IMR-90 (cell line): Measurements from ENCODE around the gene TNS3. TPM values are rescaled to one million over a fixed set of nuclear protein-coding genes. Genes with fewer than 3 reads are reported as not detected.

Experiments used
- ATAC-seq: fragments of 200-7000 bp; cut with Tn5 transposase; 2 replicates; pipeline ENCODE4 v1.9.1; 2020; ENCODE audit warnings: low read depth, mild to moderate bottlenecking, moderate library complexity
- BruUV-seq: library from RNA; stranded (reverse); fragments of 400-500 nt; replicated peaks from 2 replicates; lab custom pipeline; 2021; lab: Mats Ljungman, UMichigan
- CTCF ChIA-PET: fragments of 300-600 bp; formaldehyde crosslinking; extraction: SDS; loops from one replicate; lab custom pipeline; 2021; ENCODE audit warnings: antibody characterized with exemption; lab: Yijun Ruan, JAX
- POLR2A ChIA-PET: fragments of 300-600 bp; sonication (Branson Sonifier 250); formaldehyde crosslinking; loops from one replicate; lab custom pipeline; 2022; ENCODE audit warnings: antibody characterized with exemption; ENCODE audit not compliant: unreplicated experiment; lab: Charles Lee
- DNase-seq: peaks from one replicate; pipeline ENCODE4 v3.0.0; 2013
- H2AFZ ChIP-seq: replicated peaks from 2 replicates; pipeline ENCODE3; 2013; ENCODE audit warnings: low read length, mild to moderate bottlenecking; ENCODE audit not compliant: poor library complexity
- H2AK5ac ChIP-seq: 2 replicates; pipeline ENCODE4 v1.6.1; 2013; ENCODE audit warnings: low read depth, low read length, inconsistent platforms
- H2AK9ac ChIP-seq: replicated peaks from 2 replicates; pipeline ENCODE3; 2013; ENCODE audit warnings: mild to moderate bottlenecking, low read depth, low read length, moderate library complexity; ENCODE audit not compliant: poor library complexity
- H2BK120ac ChIP-seq: 2 replicates; pipeline ENCODE4 v1.6.1; 2013; ENCODE audit warnings: low read depth, low read length, inconsistent platforms
- H2BK15ac ChIP-seq: 3 replicates; pipeline ENCODE4 v1.6.1; 2013; ENCODE audit warnings: low read depth, low read length, inconsistent platforms
- H2BK20ac ChIP-seq: 2 replicates; pipeline ENCODE4 v1.6.1; 2013; ENCODE audit warnings: low read depth, mild to moderate bottlenecking, inconsistent platforms, low read length, moderate library complexity
- H2BK5ac ChIP-seq: 2 replicates; pipeline ENCODE4 v1.6.1; 2013; ENCODE audit warnings: mild to moderate bottlenecking, low read depth, low read length, inconsistent platforms; ENCODE audit not compliant: poor library complexity, severe bottlenecking
- H3K14ac ChIP-seq: replicated peaks from 2 replicates; pipeline ENCODE4 v1.6.1; 2013; ENCODE audit warnings: low read depth, low read length, inconsistent platforms
- H3K18ac ChIP-seq: 2 replicates; pipeline ENCODE4 v1.6.1; 2013; ENCODE audit warnings: low read depth, low read length, control low read depth
- H3K23ac ChIP-seq: 2 replicates; pipeline ENCODE4 v1.6.1; 2013; ENCODE audit warnings: low read depth, low read length, inconsistent platforms
- H3K27ac ChIP-seq: 2 replicates; pipeline ENCODE4 v1.5.1; 2013; ENCODE audit warnings: mild to moderate bottlenecking, control low read depth, low read length; ENCODE audit not compliant: insufficient read depth
- H3K27me3 ChIP-seq: 2 replicates; pipeline ENCODE4 v1.6.1; 2013; ENCODE audit warnings: low read length; ENCODE audit not compliant: control insufficient read depth, insufficient read depth
- H3K36me3 ChIP-seq: 2 replicates; pipeline ENCODE4 v1.6.1; 2013; ENCODE audit warnings: low read length, mixed read lengths; ENCODE audit not compliant: control insufficient read depth, insufficient read depth
- H3K4ac ChIP-seq: 2 replicates; pipeline ENCODE4 v1.6.1; 2013; ENCODE audit warnings: low read depth, low read length, inconsistent platforms
- H3K4me1 ChIP-seq: 2 replicates; pipeline ENCODE4 v1.6.1; 2013; ENCODE audit warnings: low read length, mixed read lengths; ENCODE audit not compliant: control insufficient read depth, insufficient read depth
- H3K4me2 ChIP-seq: 2 replicates; pipeline ENCODE4 v1.6.1; 2013; ENCODE audit warnings: low read depth, mild to moderate bottlenecking, control low read depth, low read length, moderate library complexity
- H3K4me3 ChIP-seq: 2 replicates; pipeline ENCODE4 v1.5.1; 2013; ENCODE audit warnings: low read depth, mild to moderate bottlenecking, control low read depth, low read length, moderate library complexity; ENCODE audit not compliant: insufficient read depth
- H3K56ac ChIP-seq: 2 replicates; pipeline ENCODE4 v1.6.1; 2013; ENCODE audit warnings: low read length, inconsistent platforms; ENCODE audit not compliant: insufficient read depth; ENCODE audit errors: extremely low read depth
- H3K79me1 ChIP-seq, 2 experiments: 2 replicates each; pipeline ENCODE4 v1.6.1; 2013; ENCODE audit warnings: low read length in 2 of 2, inconsistent platforms in 1 of 2, low read depth in 1 of 2
- H3K9ac ChIP-seq: 2 replicates; pipeline ENCODE4 v1.6.1; 2013; ENCODE audit warnings: low read depth, low read length, control low read depth
- H3K9me1 ChIP-seq: 2 replicates; pipeline ENCODE4 v1.6.1; 2013; ENCODE audit warnings: low read length, inconsistent platforms; ENCODE audit not compliant: insufficient read depth
- H3K9me3 ChIP-seq: 2 replicates; pipeline ENCODE4 v1.6.1; 2013; ENCODE audit warnings: low read length; ENCODE audit not compliant: control insufficient read depth, insufficient read depth
- H4K20me1 ChIP-seq: 2 replicates; pipeline ENCODE4 v1.6.1; 2013; ENCODE audit warnings: low read length, inconsistent platforms; ENCODE audit not compliant: insufficient read depth
- H4K5ac ChIP-seq: 2 replicates; pipeline ENCODE4 v1.6.1; 2013; ENCODE audit warnings: mild to moderate bottlenecking, low read depth, low read length, control low read depth
- H4K8ac ChIP-seq, 2 experiments: 2 replicates each; pipeline ENCODE4 v1.6.1; 2013; ENCODE audit warnings: low read depth in 2 of 2, low read length in 2 of 2, control low read depth in 1 of 2, inconsistent platforms in 1 of 2
- H4K91ac ChIP-seq: 2 replicates; pipeline ENCODE4 v1.6.1; 2013; ENCODE audit warnings: low read depth, low read length, inconsistent platforms; ENCODE audit not compliant: insufficient read depth
- CTCF ChIP-seq: conservative IDR thresholded peaks from 2 replicates; pipeline ENCODE4 v1.5.1; 2012; ENCODE audit warnings: mild to moderate bottlenecking, low read depth, low read length, improper control_type of control experiment
- ELK1 ChIP-seq: fragments of 150-350 bp; IDR thresholded peaks from 2 replicates; pipeline ENCODE4 v1.6.1; 2016; ENCODE audit warnings: low read depth, mild to moderate bottlenecking, low read length, moderate library complexity, borderline replicate concordance
- FOS ChIP-seq: fragments of 150-350 bp; IDR thresholded peaks from 2 replicates; pipeline ENCODE4 v1.6.1; 2016; ENCODE audit warnings: low read depth, low read length
- MAZ ChIP-seq: IDR thresholded peaks from 2 replicates; pipeline ENCODE4 v1.6.1; 2012; ENCODE audit warnings: low read depth, mild to moderate bottlenecking, low read length, improper control_type of control experiment, moderate library complexity, borderline replicate concordance
- SMC3 ChIP-seq: fragments of 150-350 bp; IDR thresholded peaks from 2 replicates; pipeline ENCODE4 v1.6.1; 2016; ENCODE audit warnings: low read depth, mild to moderate bottlenecking, antibody characterized with exemption, low read length, moderate library complexity
- WGBS, 2 experiments: methylation state at CpG; one replicate each; pipeline versions ENCODE4 v1.1.5 to v1.1.7; 2013; ENCODE audit warnings: missing lambda C conversion rate in 2 of 2; ENCODE audit not compliant: insufficient read length in 1 of 2; ENCODE audit errors: extremely low coverage in 2 of 2; 5-methylcytosine and 5-hydroxymethylcytosine counted together
- dilution Hi-C: fragments of 300-500 bp; cut with HindIII; formaldehyde crosslinking; loops from one replicate; pipeline ENCODE4 v1.14.3; 2018; ENCODE audit warnings: low sequenced_read_pairs; ENCODE audit not compliant: unreplicated experiment
- in situ Hi-C: fragments of 300-500 bp; cut with MboI; formaldehyde crosslinking; loops from 3 replicates; pipeline ENCODE4 v1.14.3; 2019; ENCODE audit warnings: low sequenced_read_pairs, inconsistent platforms, mixed read lengths
- intact Hi-C: fragments of 100-400 bp; cut with micrococcal nuclease; formaldehyde crosslinking; loops from 2 replicates; pipeline ENCODE4 v1.10.0; 2022
- polyA plus RNA-seq, 3 experiments: library from polyadenylated mRNA; depleted of rRNA; stranded (reverse); fragments of >200 nt; gene quantifications; 2 replicates each; pipeline ENCODE4 v1.2.3, GENCODE V29; 2012; ENCODE audit warnings: low replicate concordance in 1 of 3
- total RNA-seq: library from RNA; depleted of rRNA; stranded (reverse); fragments of >200 nt; gene quantifications from 2 replicates; pipeline ENCODE4 v1.2.3, GENCODE V29; 2012

The TNS3 gene
- total and polyA plus RNA-seq, 2 of the 4 experiments (the other 2 are of a cell fraction), result 64.3 to 79.2 TPM

GRCh38 chr7:47277321-47277781 is 304.6 kb downstream of the TNS3 start:
- intact Hi-C loops, result no loop called here

More at GRCh38 chr7:47277321-47277781, 304.6 kb downstream of the TNS3 start:
- H3K23ac ChIP-seq, result no peak overlapping the region
- no peak overlapping the region for H3K4ac ChIP-seq
- no peak overlapping the region for H3K18ac ChIP-seq
- H3K79me1 ChIP-seq, result peaks cover 8 to 11% of the 10 kb centered on the region in 2 experiments; a peak in 3 of 4 replicates
- no peak overlapping the region for H3K4me2 ChIP-seq
- no peak overlapping the region for H3K4me3 ChIP-seq
- H2BK15ac ChIP-seq, result no peak overlapping the region
- H2BK120ac ChIP-seq, result no peak overlapping the region
- peaks cover 5% of the 10 kb centered on the region; the same call in 1 of the 2 replicates for H4K20me1 ChIP-seq
- no peaks in the 10 kb centered on the region; the same call in 1 of the 2 replicates for H3K9me3 ChIP-seq
- H3K9ac ChIP-seq, result no peak overlapping the region
- no peak overlapping the region for H2AK9ac ChIP-seq
- no peak overlapping the region for H2BK20ac ChIP-seq
- no peak overlapping the region for H3K27ac ChIP-seq
- in situ Hi-C loops, result no loop called here
- H4K91ac ChIP-seq, result no peak overlapping the region
- H2AK5ac ChIP-seq, result no peak overlapping the region
- peaks cover 62% of the 10 kb centered on the region for H3K36me3 ChIP-seq
- peaks cover 17% of the 10 kb centered on the region for H3K9me1 ChIP-seq
- H4K5ac ChIP-seq, result no peak overlapping the region
- no peaks in the 10 kb centered on the region for H3K27me3 ChIP-seq
- H2AFZ ChIP-seq, result no peak overlapping the region
- 98% methylated on average over 12 of the region's 20 CpGs; no CpG with 5 or more reads in 1 of the 2 experiments for WGBS, 2 experiments
- H3K56ac ChIP-seq, result no peak overlapping the region
- no peak overlapping the region for H2BK5ac ChIP-seq
- DNase-seq (no peak), ATAC-seq (no peak)
- no peaks in the 10 kb centered on the region for H3K4me1 ChIP-seq
- dilution Hi-C loops, result no loop called here
- H4K8ac ChIP-seq, result no peak overlapping the region
- ChIA-PET CTCF (no interaction called here), POLR2A (no interaction called here)
- no peak overlapping the region for H3K14ac ChIP-seq
- BruUV-seq, result no TSS peak
- TF ChIP-seq ELK1, result no peak
- no peak for TF ChIP-seq MAZ
- TF ChIP-seq FOS, result no peak
- TF ChIP-seq CTCF, result no peak
- TF ChIP-seq SMC3, result no peak
